Measurements from ENCODE around the gene CNTNAP2.

DNA sequence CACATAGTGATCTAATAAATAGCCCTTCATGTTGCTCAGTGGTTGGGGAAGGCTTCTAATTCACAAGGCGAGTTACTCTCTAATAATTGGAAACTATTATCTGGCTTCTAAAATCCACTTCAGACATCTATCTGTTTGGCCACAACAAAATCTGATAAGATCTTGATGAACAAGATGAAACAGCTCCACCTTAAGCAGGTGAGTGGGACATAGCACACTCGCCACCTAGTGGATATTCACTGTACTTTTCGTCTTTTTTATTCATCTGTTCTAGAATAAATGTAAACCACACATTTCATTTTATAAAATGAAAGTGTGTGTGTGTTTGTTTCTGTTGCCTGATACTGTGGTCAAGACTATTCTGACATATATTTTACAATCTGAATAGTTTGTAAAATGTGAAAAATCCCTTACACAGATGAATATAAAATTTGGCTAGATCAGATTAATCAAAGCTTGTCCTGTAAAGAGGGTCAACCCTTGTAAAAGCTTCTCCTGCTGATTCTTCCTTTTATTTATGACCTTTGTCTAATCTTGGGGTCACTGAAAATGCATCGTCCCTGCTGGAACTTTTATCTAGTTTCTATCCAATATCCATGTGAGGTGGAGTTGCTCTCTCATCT lies 26.5 kb upstream of the CNTNAP2 start:
- TF ChIP-seq, protein P1, sequence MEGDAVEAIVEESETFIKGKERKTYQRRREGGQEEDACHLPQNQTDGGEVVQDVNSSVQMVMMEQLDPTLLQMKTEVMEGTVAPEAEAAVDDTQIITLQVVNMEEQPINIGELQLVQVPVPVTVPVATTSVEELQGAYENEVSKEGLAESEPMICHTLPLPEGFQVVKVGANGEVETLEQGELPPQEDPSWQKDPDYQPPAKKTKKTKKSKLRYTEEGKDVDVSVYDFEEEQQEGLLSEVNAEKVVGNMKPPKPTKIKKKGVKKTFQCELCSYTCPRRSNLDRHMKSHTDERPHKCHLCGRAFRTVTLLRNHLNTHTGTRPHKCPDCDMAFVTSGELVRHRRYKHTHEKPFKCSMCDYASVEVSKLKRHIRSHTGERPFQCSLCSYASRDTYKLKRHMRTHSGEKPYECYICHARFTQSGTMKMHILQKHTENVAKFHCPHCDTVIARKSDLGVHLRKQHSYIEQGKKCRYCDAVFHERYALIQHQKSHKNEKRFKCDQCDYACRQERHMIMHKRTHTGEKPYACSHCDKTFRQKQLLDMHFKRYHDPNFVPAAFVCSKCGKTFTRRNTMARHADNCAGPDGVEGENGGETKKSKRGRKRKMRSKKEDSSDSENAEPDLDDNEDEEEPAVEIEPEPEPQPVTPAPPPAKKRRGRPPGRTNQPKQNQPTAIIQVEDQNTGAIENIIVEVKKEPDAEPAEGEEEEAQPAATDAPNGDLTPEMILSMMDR (conservative IDR thresholded peaks at IDR 0.05; ENCODE audit: low read length): peak; percentile 98
- no peak for TF ChIP-seq EZH2phosphoT487 (IDR thresholded peaks at IDR 0.05; ENCODE audit: borderline replicate concordance, low read depth, low read length)
